Omental fat pad (tissue), 4 donors: Measurements from ENCODE around the gene PIEZO1. TPM values are rescaled to one million over a fixed set of nuclear protein-coding genes. Genes with fewer than 3 reads are reported as not detected.

ENCODE experiments used
- ATAC-seq: fragments of 150-250 bp; one replicate; pipeline ENCODE4 v1.9.1; 2016; ENCODE audit warnings: mild to moderate bottlenecking, moderate library complexity; ENCODE audit not compliant: low FRiP score
- DNase-seq: peaks from one replicate; pipeline ENCODE4 v3.0.0-alpha.2; 2019; ENCODE audit warnings: low spot score
- CTCF ChIP-seq, 3 donors: fragments of 450-650 bp; IDR thresholded peaks; one replicate each; pipeline ENCODE4 v1.5.1; 2016 to 2017; ENCODE audit warnings: antibody characterized with exemption in 3 of 3, mild to moderate bottlenecking in 3 of 3, moderate library complexity in 2 of 3
- total RNA-seq, 4 donors: library from RNA; depleted of rRNA; stranded (reverse); fragments of >200 nt; gene quantifications; one replicate each; pipeline ENCODE4 v1.1.0, GENCODE V29; 2016

PIEZO1 gene
- total RNA-seq, 4 donors from 2014 or later = 151 to 315 (median 249) TPM

- DNase-seq (no peak), ATAC-seq (no peak)
- no peak for TF ChIP-seq CTCF (IDR thresholded peaks at IDR 0.05)
Measured at GRCh38 chr16:88753602-88754001, 31.4 kb downstream of the PIEZO1 start.

GRCh38 chr16:88753191-88753590, 31.8 kb downstream of the PIEZO1 start:
- no peak for ATAC-seq
- TF ChIP-seq CTCF (IDR thresholded peaks at IDR 0.05) = no peak
- no peak for DNase-seq

DNA sequence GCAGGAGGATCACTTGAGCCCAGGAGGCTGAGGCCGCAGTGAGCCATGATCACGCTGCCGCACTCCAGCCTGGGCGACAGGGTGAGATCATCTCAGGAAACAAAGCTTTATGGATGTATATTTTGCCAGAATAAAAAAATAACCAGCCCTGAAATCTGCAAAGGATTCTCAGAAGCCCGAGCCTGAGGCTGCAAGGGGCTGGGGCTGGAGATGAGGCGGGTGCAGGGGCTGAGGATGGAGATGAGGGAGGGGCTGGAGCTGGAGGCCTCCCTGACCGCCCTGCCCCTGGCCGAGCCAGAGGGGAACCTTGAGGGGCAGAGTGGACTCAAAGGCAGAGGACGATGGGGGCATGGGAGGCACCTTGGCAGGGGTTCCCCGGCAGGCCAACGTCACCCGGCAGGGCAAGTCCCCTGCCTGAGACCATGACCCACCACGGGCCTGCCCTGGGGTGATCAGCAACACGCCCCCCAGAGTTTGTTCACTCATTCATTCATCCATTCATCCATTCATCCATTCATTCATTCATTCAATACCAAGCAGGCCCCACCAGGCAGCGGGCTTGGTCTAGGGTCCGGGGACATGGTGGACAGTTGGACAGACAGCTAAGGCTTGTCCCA, 32.5 kb downstream of the PIEZO1 start:
- ATAC-seq = no peak
- no peak for DNase-seq
- TF ChIP-seq CTCF (IDR thresholded peaks at IDR 0.05) = no peak

DNA sequence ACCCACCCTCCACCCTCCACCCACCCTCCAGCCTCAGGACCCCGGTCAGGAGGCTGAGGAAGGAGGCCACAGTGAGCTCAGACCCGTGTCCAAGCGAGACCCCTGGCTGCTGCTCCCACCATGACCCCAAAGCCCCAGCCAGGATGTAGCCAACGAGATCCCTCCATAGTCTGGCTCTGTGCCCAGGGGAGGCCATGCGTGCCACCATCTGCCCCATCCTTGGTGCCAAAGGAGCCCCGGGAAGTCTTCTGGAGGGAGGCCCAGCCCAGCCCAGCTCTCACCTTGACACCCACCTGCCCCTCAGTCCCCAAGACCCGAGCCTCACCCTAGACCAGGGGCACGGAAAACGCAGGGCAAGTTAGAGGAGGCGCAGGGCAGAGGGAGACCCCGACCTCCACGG, 34.2 kb downstream of the PIEZO1 start:
- DNase-seq = no peak
- TF ChIP-seq CTCF (IDR thresholded peaks at IDR 0.05) = no peak
- no peak for ATAC-seq

GRCh38 chr16:88749358-88749757, 35.7 kb downstream of the PIEZO1 start:
- ATAC-seq = no peak
- TF ChIP-seq CTCF (IDR thresholded peaks at IDR 0.05) = no peak
- DNase-seq = no peak

- DNase-seq (no peak), ATAC-seq (no peak)
- no peak for TF ChIP-seq CTCF (IDR thresholded peaks at IDR 0.05)
Measured at GRCh38 chr16:88748364-88748763, 36.7 kb downstream of the PIEZO1 start.

DNA sequence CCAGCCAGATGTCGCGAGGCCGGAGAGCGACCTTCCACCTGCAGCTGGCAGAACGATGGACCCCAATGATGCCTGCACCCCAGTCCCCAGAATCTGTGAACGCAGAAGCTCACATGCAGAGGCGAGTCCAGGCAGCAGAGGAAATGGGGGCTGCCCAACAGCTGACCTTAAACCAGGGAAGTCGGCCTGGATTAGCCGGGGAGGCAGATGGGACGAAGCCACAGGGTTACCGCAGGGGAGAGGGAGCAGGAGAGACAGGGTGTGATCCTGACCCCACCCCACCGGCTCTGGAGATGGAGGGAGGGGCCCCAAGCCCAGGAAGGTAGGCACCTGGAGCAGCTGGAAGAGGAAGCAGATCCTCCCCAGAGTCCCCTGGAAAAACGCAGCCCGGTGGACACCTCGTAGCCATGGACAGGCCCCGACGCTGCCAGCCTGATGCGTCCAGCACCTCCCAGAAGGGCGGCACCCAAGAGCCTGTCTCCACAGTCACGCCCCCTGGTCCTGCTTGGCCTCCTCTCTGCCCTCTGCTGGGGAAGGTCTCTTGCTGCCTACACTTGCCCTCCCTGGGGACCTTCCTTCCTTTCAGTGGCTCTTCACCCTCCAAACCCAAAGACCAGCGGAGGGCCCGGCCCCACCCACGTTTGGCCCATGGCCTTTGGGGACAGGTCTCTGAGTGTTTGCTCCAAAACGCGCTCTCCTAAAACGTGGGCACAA, 37.3 kb downstream of the PIEZO1 start:
- no peak for ATAC-seq
- no peak for DNase-seq
- TF ChIP-seq CTCF (IDR thresholded peaks at IDR 0.05) = no peak
